Body of pancreas (tissue), 4 donors: ENCODE data around the gene PDE4D. TPM values are rescaled to one million over a fixed set of nuclear protein-coding genes. Genes with fewer than 3 reads are reported as not detected.
"Not testable (repeated sequence)": the region's sequence is repeated elsewhere in the genome, so short reads cannot be mapped to it uniquely, and the experiment has no call there.

Experiments
- ATAC-seq: fragments of 150-250 bp; one replicate; pipeline ENCODE4 v1.9.1; 2016
- DNase-seq, 4 donors: peaks; one replicate each; pipeline ENCODE4 v3.0.0-alpha.2; 2019
- H3K27ac ChIP-seq, 4 donors: fragments of 200-600 bp; sonication (generic); 1 replicate in 3 of 4; 2 replicates in 1 of 4; pipeline versions ENCODE4 v1.5.1 to v1.6.1; 2016 to 2019; ENCODE audit warnings: mild to moderate bottlenecking in 1 of 4, mixed read lengths in 1 of 4, moderate library complexity in 1 of 4
- H3K27me3 ChIP-seq, 2 donors: fragments of 200-600 bp; sonication (generic); one replicate each; pipeline ENCODE4 v1.6.0; 2016; ENCODE audit warnings: mild to moderate bottlenecking in 1 of 2
- H3K36me3 ChIP-seq, 2 donors: fragments of 200-600 bp; sonication (generic); replicated peaks in 1 of 2; 2 replicates each; pipeline ENCODE4 v1.5.1; 2016; ENCODE audit warnings: low read depth in 2 of 2; ENCODE audit not compliant: insufficient read depth in 1 of 2
- H3K4me1 ChIP-seq: fragments of 200-600 bp; sonication (generic); one replicate; pipeline ENCODE4 v1.6.0; 2016
- H3K4me3 ChIP-seq, 2 donors: fragments of 200-600 bp; sonication (generic); 1 replicate in 1 of 2; 2 replicates in 1 of 2; pipeline ENCODE4 v1.5.1; 2016 to 2019
- H3K9me3 ChIP-seq, 3 donors: fragments of 200-600 bp; sonication (generic); 1 replicate in 2 of 3; 2 replicates in 1 of 3; pipeline ENCODE4 v1.5.1; 2016
- POLR2A ChIP-seq, 3 donors: fragments of 450-650 bp; IDR thresholded peaks; one replicate each; pipeline ENCODE4 v1.6.1; 2016; ENCODE audit warnings: antibody characterized with exemption in 3 of 3, mild to moderate bottlenecking in 2 of 3
- WGBS, 2 donors: methylation state at CpG; one replicate each; pipeline ENCODE4 v1.1.5; 2017; 5-methylcytosine and 5-hydroxymethylcytosine counted together
- intact Hi-C: fragments of 100-400 bp; cut with DNase I; formaldehyde crosslinking; loops from one replicate; pipeline ENCODE4 v1.15.1; 2023
- total RNA-seq, 2 donors: library from RNA; depleted of rRNA; stranded (reverse); fragments of >200 nt; gene quantifications; one replicate each; pipeline ENCODE4 v1.1.0, GENCODE V29; 2016
- TF ChIP-seq, protein P1 (sequence below), 7 experiments: fragments of 450-650 bp in 4 of 7; fragments of 200-600 bp in 3 of 7; sonication (generic) in 3 of 7; IDR thresholded peaks; one replicate each; pipeline ENCODE4 v1.5.1; 2016 to 2019; ENCODE audit warnings: antibody characterized with exemption in 7 of 7

Gene PDE4D
- total RNA-seq, 2 donors from 2014 or later = 8.6 to 9.2 TPM

DNA sequence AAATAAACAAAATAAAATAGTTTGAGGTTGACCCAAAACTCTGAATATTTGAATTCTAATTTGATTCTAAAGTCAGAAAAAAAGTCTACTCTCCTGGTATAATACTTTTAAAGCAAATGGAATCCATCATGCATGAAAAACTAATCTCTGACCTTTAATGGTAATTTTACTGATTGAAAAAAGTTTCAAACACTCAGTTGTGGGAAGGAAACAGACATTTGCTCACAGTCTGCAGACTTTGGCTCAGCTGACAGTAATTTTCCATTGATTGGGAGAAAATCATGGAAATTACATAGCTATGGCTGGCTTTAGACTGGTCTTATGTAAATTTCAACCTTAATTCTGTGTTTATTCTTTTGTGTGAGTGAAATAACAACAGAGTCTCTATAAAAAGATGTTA lies 574.3 kb downstream of the PDE4D start:
- intact Hi-C loops = no loop called here
- no peak for TF ChIP-seq POLR2A (IDR thresholded peaks at IDR 0.05)
- TF ChIP-seq, protein P1, sequence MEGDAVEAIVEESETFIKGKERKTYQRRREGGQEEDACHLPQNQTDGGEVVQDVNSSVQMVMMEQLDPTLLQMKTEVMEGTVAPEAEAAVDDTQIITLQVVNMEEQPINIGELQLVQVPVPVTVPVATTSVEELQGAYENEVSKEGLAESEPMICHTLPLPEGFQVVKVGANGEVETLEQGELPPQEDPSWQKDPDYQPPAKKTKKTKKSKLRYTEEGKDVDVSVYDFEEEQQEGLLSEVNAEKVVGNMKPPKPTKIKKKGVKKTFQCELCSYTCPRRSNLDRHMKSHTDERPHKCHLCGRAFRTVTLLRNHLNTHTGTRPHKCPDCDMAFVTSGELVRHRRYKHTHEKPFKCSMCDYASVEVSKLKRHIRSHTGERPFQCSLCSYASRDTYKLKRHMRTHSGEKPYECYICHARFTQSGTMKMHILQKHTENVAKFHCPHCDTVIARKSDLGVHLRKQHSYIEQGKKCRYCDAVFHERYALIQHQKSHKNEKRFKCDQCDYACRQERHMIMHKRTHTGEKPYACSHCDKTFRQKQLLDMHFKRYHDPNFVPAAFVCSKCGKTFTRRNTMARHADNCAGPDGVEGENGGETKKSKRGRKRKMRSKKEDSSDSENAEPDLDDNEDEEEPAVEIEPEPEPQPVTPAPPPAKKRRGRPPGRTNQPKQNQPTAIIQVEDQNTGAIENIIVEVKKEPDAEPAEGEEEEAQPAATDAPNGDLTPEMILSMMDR (IDR thresholded peaks at IDR 0.05) = no peak
- Histone ChIP-seq H3K9me3 (no peaks in the 10 kb centered on the region), H3K36me3 (no peaks in the 10 kb centered on the region), H3K4me3 (no peak overlapping the region), H3K27ac (no peak overlapping the region), H3K4me1 (no peaks in the 10 kb centered on the region), H3K27me3 (no peaks in the 10 kb centered on the region)
- DNase-seq = no peak
- ATAC-seq = no peak

DNA sequence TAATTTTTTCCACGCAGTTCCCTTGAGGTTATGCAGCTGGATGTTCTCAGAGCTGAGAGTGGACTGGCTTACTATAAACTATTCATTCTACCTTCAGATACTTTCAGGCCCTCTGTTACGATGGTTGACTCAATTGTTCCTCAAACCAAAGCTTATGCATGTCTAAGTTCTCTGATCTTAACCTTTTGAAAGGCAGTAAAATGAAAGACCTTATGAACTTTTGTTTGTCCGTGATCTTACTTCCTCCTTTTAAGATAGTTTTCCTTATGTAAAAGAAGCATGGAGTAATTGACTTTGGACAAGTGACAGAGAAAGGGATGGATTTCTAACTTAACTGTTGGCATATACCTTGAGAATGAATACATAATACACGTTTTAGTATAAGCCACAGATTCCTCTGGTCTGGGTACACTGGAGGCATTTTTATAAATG lies 575.7 kb downstream of the PDE4D start:
- no peaks in the 10 kb centered on the region for H3K9me3 ChIP-seq
- intact Hi-C loops = no loop called here
- 69% methylated on average over 4 of the region's 4 CpGs for WGBS, 2 donors
- no peaks in the 10 kb centered on the region for H3K27me3 ChIP-seq
- ATAC-seq = no peak
- H3K36me3 ChIP-seq = no peaks in the 10 kb centered on the region
- DNase-seq = no peak
- H3K4me3 ChIP-seq = no peak overlapping the region
- no peak for TF ChIP-seq POLR2A (IDR thresholded peaks at IDR 0.05)
- TF ChIP-seq, protein P1 (IDR thresholded peaks at IDR 0.05) = no peak
- H3K4me1 ChIP-seq = no peaks in the 10 kb centered on the region
- H3K27ac ChIP-seq = no peak overlapping the region

DNA sequence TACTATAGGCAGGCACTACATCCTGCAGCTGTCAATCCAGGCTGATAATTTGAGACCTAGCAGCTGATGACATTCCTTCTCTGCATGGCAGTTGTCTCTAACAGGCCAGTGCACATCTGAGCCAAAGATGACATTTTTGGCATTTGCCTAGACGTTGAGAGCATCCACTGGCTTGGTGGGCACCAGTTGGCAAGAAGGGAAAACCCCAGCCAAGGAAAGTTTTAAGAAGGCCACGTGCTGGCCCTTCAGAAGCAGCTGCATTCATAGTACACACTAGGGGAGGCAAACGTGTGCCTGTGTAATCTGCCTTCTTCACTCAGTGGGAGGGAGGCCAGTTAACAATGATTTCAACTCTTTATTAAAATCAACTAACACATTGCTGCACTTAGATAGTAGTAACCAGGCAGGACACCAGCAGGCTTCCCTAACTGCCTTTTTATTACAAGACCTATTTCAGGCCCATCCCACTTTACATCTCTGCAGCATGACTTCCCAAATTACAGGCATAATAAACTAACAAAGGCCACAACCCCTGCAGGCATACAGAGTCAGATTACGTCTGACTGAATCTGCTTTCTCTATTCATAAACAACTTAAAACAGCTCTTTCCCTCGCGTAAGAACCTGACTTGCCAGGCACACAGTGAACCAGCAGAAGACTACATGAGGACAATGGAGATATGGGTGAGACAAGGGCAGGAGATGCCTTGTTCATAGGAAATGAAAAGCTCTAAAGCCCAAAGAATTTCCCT lies 576.3 kb downstream of the PDE4D start:
- Histone ChIP-seq H3K36me3 (no peaks in the 10 kb centered on the region), H3K27ac (no peak overlapping the region), H3K27me3 (no peaks in the 10 kb centered on the region), H3K4me1 (no peaks in the 10 kb centered on the region), H3K9me3 (no peaks in the 10 kb centered on the region), H3K4me3 (no peak overlapping the region)
- DNase-seq = no peak
- WGBS, 2 donors = 63 to 79% methylated on average over 6 of the region's 6 CpGs
- no peak for ATAC-seq
- intact Hi-C loops = no loop called here
- no peak for TF ChIP-seq POLR2A (IDR thresholded peaks at IDR 0.05)
- TF ChIP-seq, protein P1 (IDR thresholded peaks at IDR 0.05) = no peak

DNA sequence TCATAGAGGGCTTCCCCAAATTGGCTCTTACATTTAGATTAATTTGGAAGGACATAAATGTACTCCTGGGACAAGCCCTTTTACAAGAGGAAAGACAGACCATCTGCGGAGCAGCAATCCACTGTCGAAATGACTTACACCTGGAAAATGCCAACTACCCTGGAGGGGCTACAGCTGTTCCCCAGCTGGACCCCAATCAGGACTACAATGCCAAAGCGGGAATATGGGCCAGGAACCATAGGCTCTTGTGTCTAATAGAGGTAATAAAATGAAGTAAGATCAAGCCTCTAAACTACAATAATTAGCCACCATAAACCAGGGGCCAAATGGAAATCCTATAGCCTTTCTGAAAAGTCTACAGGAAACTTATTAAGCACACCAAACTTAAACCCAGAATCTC lies 581.3 kb downstream of the PDE4D start:
- no peaks in the 10 kb centered on the region for H3K4me1 ChIP-seq
- TF ChIP-seq, protein P1 (IDR thresholded peaks at IDR 0.05) = no peak
- no peak for TF ChIP-seq POLR2A (IDR thresholded peaks at IDR 0.05)
- no peaks in the 10 kb centered on the region for H3K27me3 ChIP-seq
- 85 to 89% methylated on average over 3 of the region's 3 CpGs for WGBS, 2 donors
- DNase-seq (no peak), ATAC-seq (no peak)
- no peaks in the 10 kb centered on the region for H3K9me3 ChIP-seq
- H3K36me3 ChIP-seq = no peaks in the 10 kb centered on the region
- intact Hi-C loops = no loop called here
- H3K4me3 ChIP-seq = no peak overlapping the region
- H3K27ac ChIP-seq = no peak overlapping the region

DNA sequence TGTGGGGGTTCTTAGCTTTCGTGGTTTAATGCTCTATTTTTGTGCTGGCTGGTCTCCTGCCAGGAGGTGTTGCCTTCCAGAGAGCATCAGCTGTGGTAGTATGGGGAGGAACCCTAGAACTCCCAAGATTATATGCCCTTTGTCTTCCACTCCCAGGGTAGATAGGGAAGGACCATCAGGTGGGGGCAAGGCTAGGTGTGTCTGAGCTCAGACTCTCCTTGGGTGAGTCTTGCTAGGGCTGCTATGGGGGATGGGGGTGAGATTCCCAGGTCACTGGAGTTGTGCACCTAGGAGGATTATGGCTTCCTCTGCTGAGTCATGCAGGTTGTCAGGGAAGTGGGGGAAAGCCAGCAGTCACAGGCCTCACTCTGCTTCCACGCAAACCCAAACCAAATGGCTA lies 584.8 kb downstream of the PDE4D start:
- 62 to 78% methylated on average over 2 of the region's 2 CpGs for WGBS, 2 donors
- H3K27ac ChIP-seq, H3K36me3 ChIP-seq, intact Hi-C loops, ATAC-seq, H3K4me3 ChIP-seq, H3K9me3 ChIP-seq, H3K4me1 ChIP-seq, DNase-seq, H3K27me3 ChIP-seq: not testable (repeated sequence)

DNA sequence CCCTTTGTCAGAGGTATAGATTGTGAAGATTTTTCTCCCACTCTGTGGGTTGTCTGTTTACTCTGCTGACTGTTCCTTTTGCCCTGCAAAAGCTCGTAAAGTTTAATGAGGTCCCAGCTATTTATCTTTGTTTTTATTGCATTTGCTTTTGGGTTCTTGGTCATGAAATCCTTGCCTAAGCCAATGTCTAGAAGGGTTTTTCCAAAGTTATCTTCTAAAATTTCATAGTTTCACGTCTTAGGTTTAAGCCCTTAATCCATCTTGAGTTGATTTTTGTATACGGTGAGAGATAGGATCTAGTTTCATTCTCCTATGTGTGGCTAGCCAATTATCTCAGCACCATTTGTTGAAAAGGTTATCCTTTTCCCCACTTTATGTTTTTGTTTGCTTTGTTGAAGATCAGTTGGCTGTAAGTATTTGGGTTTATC lies 590.2 kb downstream of the PDE4D start:
- H3K9me3 ChIP-seq, intact Hi-C loops, H3K4me1 ChIP-seq, H3K27me3 ChIP-seq, H3K27ac ChIP-seq, DNase-seq, ATAC-seq, H3K4me3 ChIP-seq, H3K36me3 ChIP-seq: not testable (repeated sequence)
- WGBS, 2 donors = 43 to 56% methylated on average over 3 of the region's 3 CpGs

DNA sequence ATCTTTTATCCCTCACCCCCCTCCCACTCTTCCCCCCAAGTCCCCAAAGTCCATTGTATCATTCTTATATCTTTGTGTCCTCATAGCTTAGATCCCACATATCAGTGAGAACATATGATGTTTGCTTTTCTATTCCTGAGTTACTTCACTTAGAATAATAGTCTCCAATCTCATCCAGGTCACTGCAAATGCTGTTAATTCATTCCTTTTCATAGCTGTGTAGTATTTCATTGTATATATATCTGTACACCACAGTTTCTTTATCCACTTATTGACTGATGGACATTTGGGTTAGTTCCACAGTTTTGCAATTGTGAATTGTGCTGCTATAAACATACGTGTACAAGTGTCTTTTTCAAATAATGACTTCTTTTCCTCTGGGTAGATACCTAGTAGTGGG lies 591.0 kb downstream of the PDE4D start:
- H3K27ac ChIP-seq, H3K4me3 ChIP-seq, H3K9me3 ChIP-seq, ATAC-seq, intact Hi-C loops, H3K36me3 ChIP-seq, H3K4me1 ChIP-seq, DNase-seq, H3K27me3 ChIP-seq: not testable (repeated sequence)
- 75 to 86% methylated on average over 1 of the region's 1 CpG for WGBS, 2 donors
